DMS53 treated with DMSO at 0.1 percent for 48 hours (cell line): Measurements from ENCODE around the gene ITPKA.
"Not testable (repeated sequence)": the region's sequence is repeated elsewhere in the genome, so short reads cannot be mapped to it uniquely, and the experiment has no call there.

Source experiments
- DNase-seq: peaks from one replicate; lab custom pipeline; 2025; ENCODE audit not compliant: unreplicated experiment; lab: John Stamatoyannopoulos, UW

The ITPKA gene

GRCh38 chr15:41493205-41493901 is at the start of gene ITPKA:
Gene ITPKA, plus strand, starts transcription at chr15:41493874. Its CDS starts 54 bp downstream, at chr15:41493928.
- DNase-seq, result peak; percentile 40

GRCh38 chr15:41445399-41445798 is 48.3 kb upstream of the ITPKA start:
- DNase-seq, result no peak

- DNase-seq, result no peak
Observed at GRCh38 chr15:41462084-41462795, 31.4 kb upstream of the ITPKA start.

GRCh38 chr15:41464889-41465580 is 28.6 kb upstream of the ITPKA start:
- DNase-seq, result no peak

GRCh38 chr15:41465822-41466421 is 27.8 kb upstream of the ITPKA start:
- DNase-seq, result peak; percentile 39

- no peak for DNase-seq
Observed at GRCh38 chr15:41466711-41467110, 27.0 kb upstream of the ITPKA start.

- not testable (repeated sequence) for DNase-seq
Observed at GRCh38 chr15:41469644-41470043, 24.0 kb upstream of the ITPKA start.

GRCh38 chr15:41473418-41473817 is 20.3 kb upstream of the ITPKA start:
- no peak for DNase-seq

GRCh38 chr15:41474436-41474835 is 19.2 kb upstream of the ITPKA start:
- no peak for DNase-seq

GRCh38 chr15:41474941-41475340 is 18.7 kb upstream of the ITPKA start:
- DNase-seq, result peak; percentile 36

- DNase-seq, result no peak
Observed at GRCh38 chr15:41476416-41477048, 17.1 kb upstream of the ITPKA start.

GRCh38 chr15:41480396-41481140 is 13.1 kb upstream of the ITPKA start:
- DNase-seq, result no peak

GRCh38 chr15:41482110-41482877 is 11.4 kb upstream of the ITPKA start:
- no peak for DNase-seq

GRCh38 chr15:41483115-41483514 is 10.6 kb upstream of the ITPKA start:
- DNase-seq, result no peak

GRCh38 chr15:41483519-41483918 is 10.2 kb upstream of the ITPKA start:
- no peak for DNase-seq

GRCh38 chr15:41484937-41485625 is 8.6 kb upstream of the ITPKA start:
- DNase-seq, result no peak

GRCh38 chr15:41486286-41486685 is 7.4 kb upstream of the ITPKA start:
- no peak for DNase-seq

GRCh38 chr15:41487381-41487780 is 6.3 kb upstream of the ITPKA start:
- DNase-seq, result no peak

- no peak for DNase-seq
Observed at GRCh38 chr15:41487802-41488201, 5.9 kb upstream of the ITPKA start.
